ENCODE results near the gene MINDY2.
"Not testable (repeated sequence)": the region's sequence is repeated elsewhere in the genome, so short reads cannot be mapped to it uniquely, and the experiment has no call there.

Gene MINDY2

DNA sequence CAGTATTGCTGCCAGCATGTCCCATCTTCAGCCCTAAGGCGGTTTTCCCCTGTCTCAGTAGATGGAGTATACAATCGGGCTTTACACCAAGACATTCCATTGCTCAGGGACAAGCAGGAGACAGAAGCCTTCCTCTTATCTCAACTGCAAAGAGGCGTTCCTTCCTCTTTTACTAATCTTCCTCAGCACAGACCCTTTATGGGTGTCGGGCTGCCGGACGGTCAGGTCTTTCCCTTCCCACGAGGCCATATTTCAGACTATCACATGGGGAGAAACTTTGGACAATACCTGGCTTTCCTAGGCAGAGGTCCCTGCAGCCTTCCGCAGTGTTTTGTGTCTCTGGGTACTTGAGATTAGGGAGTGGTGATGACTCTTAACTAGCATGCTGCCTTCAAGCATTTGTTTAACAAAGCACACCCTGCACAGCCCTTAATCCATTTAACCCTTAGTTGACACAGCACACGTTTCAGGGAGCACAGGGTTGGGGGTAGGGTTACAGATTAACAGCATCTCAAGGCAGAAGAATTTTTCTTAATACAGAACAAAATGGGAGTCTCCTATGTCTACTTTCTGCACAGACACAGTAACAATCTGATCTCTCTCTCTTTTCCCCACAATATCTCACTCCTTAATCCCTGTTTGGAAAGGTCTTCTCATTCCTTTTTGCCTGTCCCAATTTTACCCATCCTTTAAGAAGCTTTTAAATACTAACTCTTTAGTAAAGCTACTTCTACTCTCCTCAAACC is 62.8 kb downstream of the MINDY2 start:
- DNase-seq, result not testable (repeated sequence)

DNA sequence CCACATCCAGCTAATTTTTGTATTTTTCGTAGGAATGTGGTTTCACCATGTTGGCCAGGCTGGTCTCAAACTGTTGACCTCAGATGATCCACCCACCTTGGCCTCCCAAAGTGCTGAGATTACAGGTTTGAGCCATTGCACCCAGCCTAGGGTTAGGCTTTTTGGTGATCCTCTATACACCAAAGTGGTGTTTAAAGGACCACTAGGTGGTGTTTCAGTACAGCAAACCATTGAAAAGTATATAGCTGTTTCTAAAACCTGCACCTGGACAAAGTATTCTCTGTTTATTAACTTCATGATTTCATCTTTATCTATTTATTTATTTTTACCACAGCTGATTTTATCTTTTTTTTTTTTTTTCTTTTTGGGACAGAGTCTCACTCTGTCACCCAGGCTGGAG is 68.4 kb downstream of the MINDY2 start:
- DNase-seq, result peak; percentile 34

DNA sequence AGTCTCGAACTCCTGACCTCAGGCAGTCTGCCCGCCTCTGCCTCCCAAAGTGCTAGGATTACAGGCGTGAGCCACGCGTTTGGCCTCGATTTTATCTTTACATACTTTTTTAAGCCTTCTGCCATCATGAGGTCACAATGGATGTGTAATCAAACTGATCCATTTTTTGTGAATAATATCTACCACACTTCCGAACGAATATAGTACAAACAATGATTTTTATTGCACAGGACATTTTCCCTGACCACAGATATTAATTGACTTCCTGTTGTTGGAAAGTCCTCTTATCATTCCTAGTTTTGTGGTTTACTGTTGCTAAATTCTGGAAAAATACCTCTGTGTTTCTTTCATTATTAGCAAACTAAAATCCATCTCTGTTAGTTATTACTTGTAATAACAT is 68.9 kb downstream of the MINDY2 start:
- DNase-seq, result no peak

DNA sequence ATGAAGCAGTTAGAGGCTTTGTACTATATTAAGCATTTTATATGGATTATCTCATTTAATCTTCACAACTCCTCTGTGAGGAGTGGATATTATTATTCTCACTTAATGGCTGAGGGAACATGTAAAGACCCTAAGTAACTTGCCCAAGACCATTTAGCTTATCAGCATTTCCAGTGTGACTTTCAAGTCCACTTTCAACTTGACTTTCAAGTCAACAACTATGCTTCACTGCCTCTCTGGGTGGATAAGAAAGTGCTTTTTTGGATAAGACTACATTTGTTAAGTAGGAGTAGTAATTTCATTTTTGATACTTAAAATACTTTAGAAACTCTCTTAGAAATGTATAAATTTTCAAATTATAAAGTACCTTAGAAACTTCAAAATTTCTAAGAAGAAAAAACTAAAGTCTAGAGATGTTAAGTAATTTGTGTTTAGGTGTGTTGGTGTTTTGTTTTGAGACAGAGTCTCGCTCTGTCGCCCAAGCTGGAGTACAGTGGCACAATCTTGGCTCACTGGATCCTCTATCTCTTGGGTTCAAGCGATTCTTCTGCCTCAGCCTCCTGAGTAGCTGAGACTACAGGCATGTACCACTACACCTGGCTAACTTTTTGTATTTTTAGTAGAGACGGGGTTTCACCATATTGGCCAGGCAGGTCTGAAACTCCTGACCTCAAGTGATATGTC is 71.8 kb downstream of the MINDY2 start:
- no peak for DNase-seq

DNA sequence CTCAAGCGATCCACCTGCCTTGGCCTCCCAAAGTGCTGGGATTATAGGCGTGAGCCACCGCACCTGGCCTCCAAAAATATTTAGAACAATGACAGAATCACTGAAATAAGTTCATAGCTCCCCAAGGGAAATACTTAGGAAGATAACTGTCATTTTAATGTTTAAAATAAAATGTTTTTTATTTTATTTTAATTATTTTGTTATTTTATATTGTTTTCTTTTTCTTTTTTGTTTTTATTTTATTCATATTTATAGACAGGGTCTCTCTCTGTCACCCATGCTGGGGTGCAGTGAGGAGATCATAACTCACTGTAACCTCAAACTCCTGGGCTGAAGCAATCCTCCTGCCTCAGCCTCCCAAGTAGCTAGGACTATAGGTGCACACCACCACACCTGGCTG is 80.1 kb downstream of the MINDY2 start:
- DNase-seq, result not testable (repeated sequence)

DNA sequence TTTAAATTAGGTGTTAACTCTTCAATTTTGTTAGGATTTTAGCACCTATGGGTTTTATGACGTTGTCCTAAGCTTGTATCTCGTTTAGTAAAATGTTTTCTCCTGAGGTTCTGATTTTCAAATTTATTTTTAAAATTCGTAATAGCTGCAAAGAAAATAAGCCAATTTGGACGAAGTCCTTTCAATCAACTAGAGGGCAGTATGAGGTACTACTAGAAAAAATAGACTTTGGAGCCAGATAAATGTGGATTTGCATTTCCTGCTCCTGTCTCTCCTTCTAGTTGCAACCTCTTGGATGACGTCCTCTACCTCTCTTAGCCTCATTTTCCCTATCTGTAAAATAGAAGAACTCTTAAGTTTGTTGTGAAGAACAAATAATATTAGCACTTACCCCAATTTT is 81.2 kb downstream of the MINDY2 start:
- DNase-seq, result no peak

DNA sequence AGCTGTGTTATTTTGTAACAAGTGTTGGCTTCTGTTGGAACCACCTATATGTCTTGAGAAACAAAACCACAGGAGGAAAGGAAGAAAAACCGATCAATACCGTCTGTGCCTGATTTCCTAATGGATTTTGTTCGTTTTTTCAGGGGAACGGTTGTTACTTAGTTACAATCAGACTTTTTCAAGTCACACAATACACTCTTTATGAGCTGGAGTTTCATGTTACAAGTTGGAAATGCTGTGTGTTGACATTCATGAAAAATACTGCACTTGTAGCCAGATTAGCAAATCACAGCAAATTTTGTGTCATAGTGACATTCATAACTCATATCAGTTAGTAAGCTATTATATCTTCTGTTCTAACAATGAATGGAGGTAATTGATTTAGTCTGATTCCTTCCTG is 83.5 kb downstream of the MINDY2 start:
- no peak for DNase-seq

DNA sequence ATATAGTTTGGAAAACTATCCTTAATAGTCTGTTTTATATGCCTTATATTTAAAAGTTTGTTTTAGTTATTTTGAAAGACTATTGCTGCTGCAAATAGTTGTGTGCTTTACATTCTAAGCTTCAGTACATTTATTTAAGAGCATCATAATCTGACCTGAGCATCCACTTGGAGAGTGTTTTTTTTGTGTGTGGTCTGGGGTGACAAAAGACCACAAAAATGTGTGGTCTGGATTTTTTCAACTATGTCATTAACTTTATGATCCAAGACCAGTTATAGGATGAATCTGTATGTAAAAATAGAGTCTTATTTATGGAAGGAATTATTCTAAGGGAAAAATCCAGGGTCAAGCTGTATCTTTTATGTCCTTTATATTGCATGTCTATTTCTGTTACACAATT is 85.0 kb downstream of the MINDY2 start:
- DNase-seq, result no peak

DNA sequence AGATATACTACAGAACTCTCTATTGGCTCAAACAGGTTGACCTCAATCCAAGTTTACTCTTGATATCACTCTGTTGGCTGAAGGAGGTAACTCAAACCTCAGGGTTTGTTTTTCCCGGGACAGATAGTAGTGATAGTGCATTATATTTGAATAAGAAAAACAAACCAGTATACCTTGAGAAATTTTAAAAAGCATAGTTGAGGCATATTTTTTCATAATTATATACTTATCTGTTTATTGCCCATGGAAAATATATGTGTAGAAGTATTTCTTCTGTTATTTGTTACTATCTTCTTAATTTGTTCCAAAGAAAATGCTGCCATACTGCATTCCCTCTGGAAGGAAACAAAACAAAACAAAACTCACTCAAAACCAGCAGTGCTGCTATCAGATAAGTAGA is 85.5 kb downstream of the MINDY2 start:
- not testable (repeated sequence) for DNase-seq

DNA sequence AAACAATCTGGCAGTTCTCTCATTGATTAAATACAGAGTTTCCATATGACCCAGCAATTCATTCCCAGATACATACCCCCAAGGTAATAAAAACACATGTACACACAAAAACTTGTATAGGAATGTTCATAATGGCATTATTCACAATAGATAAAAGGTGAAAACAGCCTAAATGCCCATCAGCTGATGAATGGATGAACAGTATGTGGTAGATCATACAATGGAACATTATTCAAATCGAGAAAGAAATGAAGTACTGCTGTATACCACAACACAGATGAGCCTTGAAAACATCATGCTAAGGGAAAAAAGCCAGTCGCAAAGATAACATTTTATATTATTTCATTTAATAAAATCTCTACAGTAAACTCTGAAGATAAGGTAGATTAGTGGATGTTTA is 91.2 kb downstream of the MINDY2 start:
- DNase-seq, result no peak

DNA sequence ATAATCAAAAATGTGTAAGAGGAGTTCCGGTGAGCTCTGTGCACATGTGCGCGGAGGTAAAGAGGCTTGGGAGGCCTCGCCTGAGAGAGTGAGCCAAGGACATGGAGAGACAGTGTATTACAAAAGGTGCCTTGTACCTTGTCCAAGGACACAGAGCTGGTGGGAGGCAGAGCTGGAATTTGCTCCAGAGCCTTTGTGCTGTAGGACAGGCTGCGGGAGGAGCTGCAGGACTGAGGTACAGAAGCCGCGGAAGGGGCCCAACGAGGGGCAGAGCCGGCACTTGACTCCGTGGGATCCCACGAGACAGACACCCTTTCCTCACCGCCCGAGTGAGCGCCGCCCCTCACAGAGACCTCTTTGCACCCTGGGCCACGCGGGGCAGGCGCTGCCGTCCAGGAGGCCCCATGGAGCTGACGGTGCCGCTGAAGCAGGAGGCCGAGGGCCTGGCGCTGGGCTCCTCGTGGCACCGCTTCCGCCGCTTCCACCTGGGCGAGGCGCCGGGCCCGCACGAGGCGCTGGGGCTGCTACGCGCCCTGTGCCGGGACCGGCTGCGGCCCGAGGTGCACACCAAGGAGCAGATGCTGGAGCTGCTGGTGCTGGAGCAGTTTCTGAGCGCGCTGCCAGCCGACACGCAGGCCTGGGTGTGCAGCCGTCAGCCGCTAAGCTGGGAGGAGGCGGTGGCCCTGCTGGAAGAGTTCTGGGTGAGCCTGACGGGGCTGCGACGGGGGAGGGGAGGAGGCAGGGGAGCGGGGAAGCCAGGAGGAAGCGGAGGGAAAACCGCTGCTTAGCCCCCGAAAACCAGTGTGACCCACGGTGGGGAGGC is 93.7 kb downstream of the MINDY2 start:
- DNase-seq, result no peak

DNA sequence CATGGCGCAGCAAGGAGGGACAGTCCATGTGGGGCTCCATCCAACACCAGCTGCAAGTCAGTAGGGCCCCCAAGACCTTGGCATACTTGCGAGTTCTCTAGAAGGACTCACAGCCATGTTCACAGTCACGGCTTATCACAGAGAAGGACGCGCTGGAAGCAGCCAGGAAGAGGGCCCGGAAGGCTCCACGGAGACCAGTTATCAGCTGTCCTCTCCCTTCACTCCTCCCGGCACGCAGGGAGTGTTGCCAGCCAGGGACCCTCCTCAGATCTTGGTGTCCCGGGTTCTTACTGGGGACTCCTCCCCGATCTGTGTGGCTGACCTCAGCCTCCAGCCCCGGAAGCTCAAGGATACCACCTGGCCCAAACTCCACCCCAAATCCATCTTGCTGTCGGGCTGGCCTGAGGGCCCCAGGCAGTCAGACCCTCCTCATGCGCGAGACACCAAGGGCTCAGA is 94.4 kb downstream of the MINDY2 start:
- no peak for DNase-seq

DNA sequence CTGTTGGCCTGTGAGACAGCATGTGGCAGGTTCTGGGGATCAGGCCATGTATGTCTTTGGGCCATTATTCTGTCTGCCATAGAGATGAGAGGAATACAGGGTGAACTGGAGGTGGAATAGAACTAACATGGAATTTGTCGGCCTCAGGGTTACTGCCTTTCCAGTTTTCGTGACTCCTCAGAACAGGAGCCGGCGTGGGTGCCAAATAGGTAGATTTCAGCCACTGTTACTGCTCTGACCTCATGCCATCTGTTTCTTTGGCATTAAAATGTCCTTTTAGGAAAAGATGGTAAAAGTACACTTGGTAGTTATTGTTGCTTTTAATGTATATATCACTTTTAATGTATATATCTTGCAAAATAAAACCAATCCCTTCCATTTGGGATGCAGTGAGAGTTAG is 96.8 kb downstream of the MINDY2 start:
- no peak for DNase-seq

DNA sequence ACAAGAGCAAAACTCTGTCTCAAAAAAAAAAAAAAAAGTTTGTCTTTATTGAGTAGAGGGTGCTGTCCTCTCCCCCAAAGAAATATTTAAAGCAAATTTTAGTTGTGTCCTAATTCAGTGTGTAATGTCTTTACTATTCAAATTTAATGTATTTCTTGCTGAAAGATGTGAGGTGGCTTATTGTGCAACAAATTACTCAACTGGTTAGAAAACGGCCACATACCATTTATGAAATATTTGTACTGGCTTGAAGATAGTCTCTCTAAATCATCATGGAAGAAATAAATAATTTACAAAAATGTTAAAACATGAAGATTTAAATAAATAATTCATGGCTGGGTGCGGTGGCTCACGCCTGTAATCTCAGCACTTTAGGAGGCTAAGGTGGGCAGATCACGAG is 99.3 kb downstream of the MINDY2 start:
- DNase-seq, result no peak

DNA sequence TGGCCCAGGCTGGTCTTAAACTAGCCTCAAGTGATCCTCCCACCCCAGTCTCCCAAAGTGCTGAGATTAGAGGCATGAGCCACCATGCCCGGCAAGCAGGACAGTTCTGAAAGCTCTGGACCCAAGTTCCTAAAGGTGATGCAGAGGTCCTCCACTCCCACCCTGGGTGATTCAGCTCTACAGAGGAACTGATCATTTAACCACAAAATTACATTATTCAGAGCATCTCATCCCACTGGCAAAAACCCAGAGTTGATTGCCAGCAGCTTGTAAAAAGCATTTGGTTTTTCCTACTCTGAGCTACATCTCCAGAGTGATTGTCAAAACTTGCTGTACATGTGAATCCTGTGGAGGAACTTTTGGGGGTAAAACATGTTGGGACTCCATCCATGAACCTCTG is 102.2 kb downstream of the MINDY2 start:
- DNase-seq, result no peak

DNA sequence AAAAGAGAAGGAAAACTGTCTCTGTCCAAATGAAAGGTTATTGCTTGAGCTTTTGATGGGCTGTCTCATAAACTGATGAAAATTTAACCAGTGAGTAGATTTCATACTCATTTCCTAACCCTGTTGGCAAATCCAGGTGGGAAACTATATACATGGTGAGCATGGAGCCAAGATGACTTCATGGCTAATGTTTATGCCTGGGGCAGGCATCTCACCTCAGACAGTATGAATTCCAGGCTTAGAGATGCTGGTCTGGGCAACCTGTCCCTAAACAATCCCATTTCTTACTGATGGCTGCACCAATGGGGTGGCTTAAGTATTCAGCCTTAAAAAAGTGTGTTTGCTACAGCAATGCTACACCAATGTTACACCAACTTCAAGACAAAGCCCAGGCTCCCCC is 104.2 kb downstream of the MINDY2 start:
- DNase-seq, result no peak

DNA sequence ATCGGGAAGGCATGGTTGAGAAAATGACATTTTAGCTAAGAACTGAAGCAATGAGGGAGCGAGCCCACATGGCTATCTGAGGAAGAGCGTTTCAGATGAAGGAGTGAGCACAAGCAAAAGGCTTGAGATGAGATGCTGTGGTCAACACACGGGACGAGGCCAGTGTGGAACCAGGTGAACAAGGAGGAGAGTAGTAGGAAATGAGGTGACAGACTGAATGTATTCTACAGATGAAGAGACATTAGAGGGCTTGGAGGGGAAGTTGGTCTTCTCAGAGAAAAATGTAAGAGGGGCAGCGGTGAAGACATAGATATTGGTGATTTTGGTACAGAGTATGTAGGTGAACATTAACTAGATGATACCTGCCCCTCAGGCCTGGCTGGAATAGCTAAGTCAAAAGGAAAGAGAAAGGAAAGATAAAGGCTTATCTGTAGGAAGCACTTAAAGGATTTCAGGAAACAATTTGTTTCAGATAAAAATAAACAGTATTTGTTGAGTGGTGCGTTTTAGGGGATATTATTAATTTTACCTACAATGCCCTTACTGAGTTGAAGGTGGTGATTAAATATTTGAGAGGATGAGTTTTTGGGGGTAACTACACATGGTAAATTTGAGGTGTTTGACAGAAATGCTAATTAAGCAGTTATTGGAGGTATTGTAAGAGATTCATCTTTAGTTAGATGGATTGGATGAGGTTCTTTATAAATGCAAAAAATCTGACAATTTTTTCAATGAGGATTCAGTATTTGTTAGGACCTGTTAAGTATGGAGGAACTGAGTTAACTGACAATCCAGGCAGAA is 105.4 kb downstream of the MINDY2 start:
- DNase-seq, result no peak

DNA sequence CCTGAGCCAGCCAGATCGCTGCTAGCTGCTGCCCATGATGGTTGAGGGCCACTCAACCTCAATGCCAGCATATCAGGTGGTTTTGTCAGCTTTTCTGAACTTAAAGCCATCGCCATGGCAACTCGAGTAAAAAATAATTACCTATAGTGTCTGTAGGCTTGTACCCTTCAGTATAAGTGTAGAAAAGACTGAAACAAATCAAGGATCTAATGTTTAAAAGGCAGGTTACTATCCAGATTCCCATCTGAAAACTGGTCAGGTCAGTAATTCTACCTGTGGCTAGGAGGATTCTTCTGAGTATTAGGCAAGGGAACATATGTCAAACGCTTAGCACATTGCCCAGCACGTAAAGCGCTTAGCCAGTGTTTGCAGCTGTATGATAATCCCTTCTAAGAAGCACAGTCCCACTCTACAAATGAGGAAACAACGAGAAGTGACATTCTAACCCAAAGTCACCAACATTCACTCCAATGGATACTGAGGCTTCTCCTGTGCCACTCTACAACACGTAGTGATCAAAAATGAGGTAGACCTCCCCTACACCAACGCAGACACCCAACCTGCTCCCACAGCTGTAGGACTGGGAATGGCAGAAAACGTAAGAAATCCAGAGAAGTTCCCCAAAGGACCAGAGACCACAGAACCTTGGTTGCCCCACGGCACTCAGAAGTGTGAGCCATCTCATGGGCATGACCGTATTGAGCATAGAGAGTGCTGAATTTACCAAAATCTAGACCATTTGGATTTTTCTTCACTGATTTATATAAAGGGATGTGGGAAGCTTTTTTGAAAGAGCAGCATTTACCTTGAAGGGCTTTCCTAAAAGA is 107.1 kb downstream of the MINDY2 start:
- DNase-seq, result no peak

DNA sequence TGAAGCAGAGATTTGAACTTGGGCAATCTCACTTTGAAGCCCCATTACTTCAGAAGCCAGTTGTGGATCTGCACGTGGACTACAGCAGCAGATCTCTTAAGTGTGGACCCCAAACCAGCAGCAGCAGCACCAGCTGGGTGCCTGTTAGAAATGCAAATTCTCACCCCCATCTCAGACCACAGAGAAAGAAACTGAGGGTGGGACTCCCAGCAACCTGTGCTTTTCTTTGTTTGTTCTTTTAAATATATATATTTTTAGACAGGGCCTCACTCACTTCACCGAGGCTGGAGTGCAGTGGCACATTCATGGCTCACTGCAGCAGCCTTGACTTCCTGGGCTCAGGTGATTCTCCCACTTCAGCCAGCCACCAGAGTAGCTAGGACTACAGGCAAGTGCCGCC is 109.2 kb downstream of the MINDY2 start:
- no peak for DNase-seq

DNA sequence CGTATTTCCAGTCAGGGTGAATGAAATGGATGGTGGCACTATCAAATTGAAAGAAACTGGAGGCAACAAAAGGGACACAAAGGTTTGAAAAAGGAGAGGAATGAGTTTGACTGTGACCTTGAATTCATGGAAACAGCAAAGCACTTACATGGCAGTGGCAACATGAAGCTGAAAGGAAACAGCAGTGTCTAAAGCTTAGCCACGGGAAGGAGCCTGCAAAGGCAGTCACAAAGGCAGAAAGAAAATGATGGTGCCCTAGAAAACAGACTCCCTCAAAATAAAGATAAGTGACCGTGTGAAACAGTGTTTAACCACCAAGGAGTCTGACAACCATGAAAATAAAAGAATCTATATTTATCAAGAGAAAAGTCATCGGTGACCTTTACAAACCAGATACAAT is 111.1 kb downstream of the MINDY2 start:
- DNase-seq, result no peak

DNA sequence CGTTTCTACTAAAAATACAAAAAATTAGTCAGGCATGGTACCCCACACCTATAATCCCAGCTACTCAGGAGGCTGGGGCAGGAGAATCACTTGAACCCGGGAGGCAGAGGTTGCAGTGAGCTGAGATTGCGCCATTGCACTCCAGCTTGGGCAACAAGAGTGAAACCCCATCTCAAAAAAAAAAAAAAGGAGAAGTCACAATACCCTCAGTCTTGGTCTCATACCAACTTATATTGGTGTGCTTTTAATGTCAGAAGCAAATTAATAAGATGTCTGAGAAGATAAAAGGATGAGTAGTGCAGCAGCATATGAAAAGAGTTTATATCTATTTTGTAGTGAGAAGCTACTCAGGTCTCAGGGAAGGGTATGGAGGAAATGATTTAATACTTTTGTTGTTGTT is 112.8 kb downstream of the MINDY2 start:
- not testable (repeated sequence) for DNase-seq

DNA sequence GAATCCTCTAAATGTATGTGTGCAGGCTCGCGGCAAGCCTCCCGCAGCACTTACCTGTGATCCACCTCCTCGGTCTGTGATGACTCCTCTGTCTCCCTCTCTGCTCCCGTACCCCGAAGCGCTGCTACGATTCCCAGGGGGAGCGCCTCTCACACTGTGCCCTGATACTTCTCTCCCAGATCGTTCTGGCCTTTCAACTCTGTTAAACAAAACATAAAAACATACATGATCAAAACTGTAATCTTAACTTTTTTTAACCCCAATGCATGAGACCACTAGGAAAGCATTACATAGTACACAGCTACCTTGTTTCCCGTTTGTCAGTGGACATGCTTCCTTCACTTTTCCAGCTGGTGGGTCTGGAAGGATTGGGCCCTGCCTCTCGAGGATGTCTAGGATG is 115.8 kb downstream of the MINDY2 start:
- no peak for DNase-seq
